GM12872 (cell line): ENCODE data around the gene CCDC85A.

ENCODE experiments used
- CTCF ChIP-seq: IDR thresholded peaks from 3 replicates; pipeline ENCODE4 v1.5.1; 2011; ENCODE audit warnings: low read depth, mild to moderate bottlenecking, low read length, moderate library complexity; ENCODE audit not compliant: insufficient read depth

The CCDC85A gene

GRCh38 chr2:56313500-56313921, 129.7 kb downstream of the CCDC85A start:
- no peak for TF ChIP-seq CTCF

GRCh38 chr2:56314371-56314770, 130.6 kb downstream of the CCDC85A start:
- TF ChIP-seq CTCF = no peak

GRCh38 chr2:56314796-56315195, 131.0 kb downstream of the CCDC85A start:
- no peak for TF ChIP-seq CTCF

- TF ChIP-seq CTCF = no peak
Measured at GRCh38 chr2:56315376-56315775, 131.6 kb downstream of the CCDC85A start.

- no peak for TF ChIP-seq CTCF
Measured at GRCh38 chr2:56316011-56316410, 132.2 kb downstream of the CCDC85A start.

- TF ChIP-seq CTCF = no peak
Measured at GRCh38 chr2:56318147-56318546, 134.4 kb downstream of the CCDC85A start.

- no peak for TF ChIP-seq CTCF
Measured at GRCh38 chr2:56325661-56326345, 142.0 kb downstream of the CCDC85A start.
